ENCODE results near the gene LRP3.
A peak's percentile ranks its signal among the peaks of the same experiment; 100 is the strongest.
"Not testable (repeated sequence)": the region's sequence is repeated elsewhere in the genome, so short reads cannot be mapped to it uniquely, and the experiment has no call there.

Gene LRP3

GRCh38 chr19:33201886-33202545 is 7.9 kb downstream of the LRP3 start:
- DNase-seq (ENCODE audit: low read depth, low spot score), result no peak

DNA sequence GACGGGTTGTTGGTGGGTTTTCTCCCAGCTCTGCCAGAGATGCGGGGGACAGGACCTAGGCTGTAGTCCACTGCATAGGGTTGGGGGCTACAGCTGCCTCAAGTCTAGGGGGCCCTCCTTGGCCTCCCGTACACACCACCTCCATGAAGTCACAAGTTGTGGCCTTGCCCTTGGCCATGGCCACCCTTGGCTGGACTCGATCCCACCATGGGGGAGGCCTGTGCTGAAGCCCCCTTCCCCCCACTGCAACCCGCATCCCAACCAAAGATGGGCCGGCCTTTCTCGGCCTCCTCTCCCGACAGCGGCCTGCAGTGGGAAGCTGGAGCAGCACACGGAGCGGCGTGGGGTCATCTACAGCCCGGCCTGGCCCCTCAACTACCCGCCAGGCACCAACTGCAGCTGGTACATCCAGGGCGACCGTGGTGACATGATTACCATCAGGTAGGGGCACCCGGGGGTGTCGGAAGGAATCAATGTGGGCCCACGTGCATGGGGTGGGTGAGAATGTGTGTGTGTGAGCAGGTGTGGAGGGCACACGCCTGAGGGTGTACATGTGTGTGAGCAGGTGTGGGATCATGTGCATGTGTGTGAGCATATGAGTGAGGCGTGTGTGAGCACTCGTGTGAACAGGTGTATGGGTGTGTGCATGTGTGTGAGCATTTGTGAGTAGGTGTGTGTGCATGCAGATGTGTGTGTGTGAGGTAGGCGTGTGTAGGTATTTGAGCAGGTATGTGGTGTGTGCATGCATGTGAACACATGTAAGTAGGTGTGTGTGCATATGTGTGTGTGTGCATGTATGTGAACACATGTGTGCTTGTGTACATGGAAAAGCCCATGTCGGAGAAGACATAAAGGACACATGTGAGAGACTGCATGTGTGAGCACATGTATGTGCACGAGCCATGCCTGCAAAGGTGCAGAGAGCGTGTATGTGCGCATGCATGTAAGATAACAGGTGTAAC is 8.7 kb downstream of the LRP3 start:
- no peak for DNase-seq (ENCODE audit: low read depth, low spot score)

GRCh38 chr19:33203529-33203928 is 9.4 kb downstream of the LRP3 start:
- DNase-seq (ENCODE audit: low read depth, low spot score), result no peak

- DNase-seq (ENCODE audit: low read depth, low spot score), result no peak
Observed at GRCh38 chr19:33204136-33204973, 10.2 kb downstream of the LRP3 start.

GRCh38 chr19:33205110-33205509 is 11.0 kb downstream of the LRP3 start:
- DNase-seq (ENCODE audit: low read depth, low spot score), result no peak

GRCh38 chr19:33205531-33206260 is 11.6 kb downstream of the LRP3 start:
- no peak for DNase-seq (ENCODE audit: low read depth, low spot score)

DNA sequence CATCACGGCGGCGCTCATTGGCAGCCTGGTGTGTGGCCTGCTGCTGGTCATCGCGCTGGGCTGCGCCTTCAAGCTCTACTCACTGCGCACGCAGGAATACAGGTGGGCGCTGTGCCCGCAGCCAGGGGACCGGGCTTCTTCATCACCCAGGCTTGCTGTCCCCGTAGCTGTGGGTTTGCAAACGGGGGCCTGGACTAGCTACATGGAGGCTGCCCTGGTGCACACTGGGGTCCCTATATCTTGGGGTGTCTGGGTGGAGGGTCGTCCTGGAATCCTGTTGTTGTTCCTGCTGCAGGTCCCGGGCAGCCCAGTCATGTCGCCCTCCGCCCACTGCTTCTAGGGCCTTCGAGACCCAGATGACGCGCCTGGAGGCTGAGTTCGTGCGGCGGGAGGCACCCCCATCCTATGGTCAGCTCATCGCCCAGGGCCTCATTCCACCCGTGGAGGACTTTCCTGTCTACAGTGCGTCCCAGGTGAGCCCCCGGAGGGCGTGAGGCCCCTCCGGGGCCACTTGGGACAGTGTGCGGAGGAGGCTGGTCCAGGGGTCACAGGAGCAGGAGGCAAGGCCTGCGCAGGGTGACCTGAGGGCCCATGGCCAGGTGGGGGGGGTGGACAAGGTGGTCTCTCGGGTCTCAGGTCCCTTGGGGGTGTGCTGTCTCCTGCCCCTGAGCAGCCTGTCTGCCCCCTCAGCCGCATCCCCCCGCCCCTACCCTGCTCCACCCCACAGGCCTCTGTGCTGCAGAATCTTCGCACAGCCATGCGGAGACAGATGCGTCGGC is 12.3 kb downstream of the LRP3 start:
- DNase-seq (ENCODE audit: low read depth, low spot score), result no peak

- DNase-seq (ENCODE audit: low read depth, low spot score), result no peak
Observed at GRCh38 chr19:33207040-33207620, 13.0 kb downstream of the LRP3 start.

- DNase-seq (ENCODE audit: low read depth, low spot score), result no peak
Observed at GRCh38 chr19:33207903-33208302, 13.8 kb downstream of the LRP3 start.

GRCh38 chr19:33208371-33208895 is 14.3 kb downstream of the LRP3 start:
- DNase-seq (ENCODE audit: low read depth, low spot score), result no peak

- no peak for DNase-seq (ENCODE audit: low read depth, low spot score)
Observed at GRCh38 chr19:33208904-33209849, 15.0 kb downstream of the LRP3 start.

GRCh38 chr19:33209850-33210230 is 15.7 kb downstream of the LRP3 start:
- not testable (repeated sequence) for DNase-seq (ENCODE audit: low read depth, low spot score)

DNA sequence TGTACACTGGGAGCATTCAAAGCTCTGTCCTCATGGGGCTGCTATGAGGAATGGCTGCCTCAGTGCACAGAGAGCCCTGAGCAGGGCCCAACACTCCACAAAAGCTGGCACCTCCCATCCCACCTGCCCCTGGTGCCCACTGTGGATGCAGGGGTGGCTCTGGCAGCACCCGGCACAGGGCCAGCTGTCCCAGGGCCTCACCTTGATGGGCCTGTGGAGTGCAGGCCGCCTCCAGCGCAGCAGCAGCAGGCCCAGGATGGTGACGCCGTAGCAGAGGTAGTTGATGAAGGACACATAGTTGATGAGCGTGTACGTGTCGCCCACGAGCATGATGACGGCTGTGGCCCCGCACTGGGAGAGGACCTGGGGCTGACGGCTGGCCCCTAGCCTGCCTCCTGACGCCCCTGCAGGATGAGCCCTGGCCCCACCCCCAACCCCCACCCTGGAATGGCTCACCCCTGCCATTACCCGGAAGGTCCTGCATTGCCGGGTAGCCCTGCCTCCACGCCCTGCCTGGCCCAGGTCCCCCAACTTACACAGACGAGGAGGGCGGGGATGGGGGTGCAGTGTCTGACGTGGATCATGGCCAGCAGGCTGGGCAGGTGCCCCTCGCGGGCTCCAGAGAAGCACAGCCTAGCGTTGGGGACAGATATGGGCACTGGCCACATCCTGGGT is 16.3 kb downstream of the LRP3 start:
- DNase-seq (ENCODE audit: low read depth, low spot score), result no peak

- no peak for DNase-seq (ENCODE audit: low read depth, low spot score)
Observed at GRCh38 chr19:33211794-33212435, 17.8 kb downstream of the LRP3 start.

DNA sequence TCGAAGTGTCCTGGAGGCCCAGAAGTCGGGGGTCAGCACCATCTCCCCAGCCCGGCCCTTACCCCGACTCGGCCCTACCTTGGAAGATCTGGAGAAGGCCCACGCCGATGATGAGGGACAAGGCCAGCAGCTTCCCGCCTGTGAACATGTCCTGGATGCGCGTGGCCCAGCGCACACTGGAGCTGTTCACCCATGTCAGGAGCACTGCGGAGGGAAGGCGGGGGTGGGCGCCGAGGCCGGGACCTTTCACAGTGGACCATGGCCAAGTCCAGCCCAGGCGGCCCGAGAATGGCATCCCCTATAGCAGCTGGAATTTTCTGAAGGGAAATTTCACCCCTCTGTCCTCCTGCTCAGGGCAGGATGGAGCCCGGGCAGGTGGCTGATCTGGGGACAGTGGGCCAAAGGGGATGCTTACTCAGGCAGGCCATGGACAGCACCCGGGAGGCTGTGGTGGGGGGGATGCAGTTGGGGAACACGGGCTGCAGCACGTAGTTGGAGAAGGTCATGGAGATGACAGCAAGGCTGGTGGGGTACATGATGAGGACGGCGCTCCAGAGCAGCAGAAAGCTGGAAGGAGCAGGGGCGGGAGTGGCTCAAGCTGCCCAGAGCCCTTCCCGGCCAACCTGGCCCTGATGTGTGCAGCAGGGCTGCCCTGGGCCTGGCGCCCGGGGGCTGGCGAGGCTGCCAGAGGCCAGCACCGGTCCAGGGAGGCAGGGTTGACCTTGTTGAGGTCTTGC is 18.5 kb downstream of the LRP3 start:
- no peak for DNase-seq (ENCODE audit: low read depth, low spot score)

DNA sequence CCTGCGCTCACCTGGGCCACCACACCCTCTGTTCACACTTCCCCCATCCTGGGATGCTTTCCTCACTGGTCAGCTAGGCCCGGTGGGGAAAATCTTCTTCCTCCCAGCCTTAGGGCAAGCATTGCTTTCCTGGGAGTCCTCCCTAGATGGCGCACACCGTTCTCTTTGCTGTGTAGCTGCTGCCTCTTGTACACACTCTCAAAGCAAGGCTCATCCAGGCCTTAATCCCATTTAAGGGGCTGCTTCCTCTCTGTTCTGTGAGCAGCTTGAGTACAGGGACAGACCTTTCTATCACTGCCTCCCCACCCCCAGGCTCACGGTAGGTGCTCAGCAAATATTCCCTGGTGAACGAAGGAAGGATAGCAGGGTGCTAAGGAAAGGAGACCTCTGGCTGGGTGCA is 20.5 kb downstream of the LRP3 start:
- peak; percentile 55 for DNase-seq (ENCODE audit: low read depth, low spot score)

Data from astrocyte of the hippocampus (primary cell).